ENCODE results near the gene NKPD1.
A peak's percentile ranks its signal among the peaks of the same experiment; 100 is the strongest.

Gene NKPD1

GRCh38 chr19:45117671-45118070 is 43.1 kb downstream of the NKPD1 start:
- ChIA-PET CTCF (interaction anchor here (0.6 kb wide), 1 partner anchor 28 kb away, joined by 3 read pairs; no protein-coding TSS in a partner anchor), POLR2A (ENCODE audit: low non-redundant PET) (no interaction called here)
- no peak for TF ChIP-seq CTCF (conservative IDR thresholded peaks at IDR 0.05; ENCODE audit: low read depth)
- H3K27ac ChIP-seq, result peak overlapping the region; percentile 43
- no peak for DNase-seq (ENCODE audit: low spot score)

DNA sequence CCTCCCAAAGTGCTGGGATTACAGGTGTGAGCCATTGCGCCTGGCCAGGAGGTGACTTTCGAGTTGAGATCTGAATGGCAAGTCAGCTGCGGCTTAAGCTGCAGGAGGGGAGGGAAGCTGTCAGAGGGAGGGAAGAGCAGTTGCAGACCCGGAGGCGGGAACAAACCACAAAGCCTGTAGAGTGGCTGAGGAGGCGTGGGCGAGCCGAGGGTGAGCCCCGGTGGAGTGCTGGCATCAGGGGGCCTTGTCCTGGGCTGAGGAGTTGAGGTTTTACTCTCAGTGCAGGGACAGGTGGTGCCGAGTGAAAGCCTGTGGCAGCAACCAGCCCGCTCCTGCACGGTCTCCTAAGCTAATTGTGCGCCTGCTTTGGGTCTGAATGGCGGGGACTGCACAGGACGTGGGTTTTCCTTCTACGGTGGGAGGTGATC is 43.6 kb downstream of the NKPD1 start:
- TF ChIP-seq CTCF (conservative IDR thresholded peaks at IDR 0.05; ENCODE audit: low read depth), result no peak
- peak overlapping the region; percentile 43 for H3K27ac ChIP-seq
- DNase-seq (ENCODE audit: low spot score), result no peak
- CTCF ChIA-PET, result no interaction called here
- POLR2A ChIA-PET (ENCODE audit: low non-redundant PET), result no interaction called here

- ChIA-PET CTCF (interaction anchor here (1.1 kb wide), 1 partner anchor 392 kb away, joined by 3 read pairs; no protein-coding TSS in a partner anchor), POLR2A (ENCODE audit: low non-redundant PET) (no interaction called here)
- no peak for DNase-seq (ENCODE audit: low spot score)
- no peak for TF ChIP-seq CTCF (conservative IDR thresholded peaks at IDR 0.05; ENCODE audit: low read depth)
- no peak overlapping the region for H3K27ac ChIP-seq
Observed at GRCh38 chr19:45115809-45116615, 44.8 kb downstream of the NKPD1 start.

DNA sequence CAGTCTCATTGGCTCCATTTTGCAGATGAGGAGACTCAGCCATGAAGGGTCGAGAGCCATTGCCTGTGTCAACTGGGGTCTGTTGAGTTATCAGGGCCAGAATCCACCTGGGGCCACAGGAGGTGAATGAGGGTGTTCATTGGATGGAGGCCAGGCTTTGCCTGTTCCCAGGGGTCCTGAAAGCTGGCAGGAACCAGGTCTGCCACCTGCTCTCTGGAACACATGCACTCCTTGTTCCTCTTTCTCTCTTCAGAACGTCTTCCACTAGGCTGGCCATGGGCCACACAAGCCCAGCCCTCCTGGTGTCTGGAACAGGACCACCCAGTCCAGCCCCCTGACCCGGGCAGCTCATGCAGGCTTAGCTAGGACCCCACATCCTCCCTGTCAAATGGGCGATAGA is 46.7 kb downstream of the NKPD1 start:
- ChIA-PET CTCF (no interaction called here), POLR2A (ENCODE audit: low non-redundant PET) (interaction anchor here (0.5 kb wide), 1 partner anchor 23 kb away, joined by 4 read pairs; no protein-coding TSS in a partner anchor)
- no peak for TF ChIP-seq CTCF (conservative IDR thresholded peaks at IDR 0.05; ENCODE audit: low read depth)
- no peak for DNase-seq (ENCODE audit: low spot score)
- peak overlapping the region; percentile 8; the same call in 1 of the 2 replicates for H3K27ac ChIP-seq

DNA sequence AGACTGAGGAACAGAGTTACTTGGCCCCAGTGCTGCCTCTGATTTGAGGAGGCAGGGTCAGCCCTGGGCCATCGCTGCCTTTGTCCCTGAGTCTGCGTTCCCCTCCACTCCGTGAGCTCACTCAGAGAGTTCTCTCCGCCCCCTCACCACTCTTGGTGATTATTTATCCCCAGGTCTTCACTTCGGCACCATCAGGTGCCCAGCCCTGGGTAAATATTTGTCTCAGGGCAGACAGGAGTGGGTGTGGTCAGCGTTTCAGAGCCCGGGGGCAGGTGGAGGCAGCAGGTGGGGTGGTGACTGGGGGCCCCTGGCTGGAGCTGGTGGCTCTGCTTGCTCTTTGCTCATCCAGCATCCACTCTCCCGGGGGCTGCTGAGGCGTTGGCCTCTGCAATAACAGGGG is 47.2 kb downstream of the NKPD1 start:
- peak overlapping the region; percentile 8; the same call in 1 of the 2 replicates for H3K27ac ChIP-seq
- POLR2A ChIA-PET (ENCODE audit: low non-redundant PET), result interaction anchor here (0.5 kb wide), 1 partner anchor 23 kb away, joined by 4 read pairs; no protein-coding TSS in a partner anchor
- no peak for DNase-seq (ENCODE audit: low spot score)
- no peak for TF ChIP-seq CTCF (conservative IDR thresholded peaks at IDR 0.05; ENCODE audit: low read depth)
- CTCF ChIA-PET, result no interaction called here

DNA sequence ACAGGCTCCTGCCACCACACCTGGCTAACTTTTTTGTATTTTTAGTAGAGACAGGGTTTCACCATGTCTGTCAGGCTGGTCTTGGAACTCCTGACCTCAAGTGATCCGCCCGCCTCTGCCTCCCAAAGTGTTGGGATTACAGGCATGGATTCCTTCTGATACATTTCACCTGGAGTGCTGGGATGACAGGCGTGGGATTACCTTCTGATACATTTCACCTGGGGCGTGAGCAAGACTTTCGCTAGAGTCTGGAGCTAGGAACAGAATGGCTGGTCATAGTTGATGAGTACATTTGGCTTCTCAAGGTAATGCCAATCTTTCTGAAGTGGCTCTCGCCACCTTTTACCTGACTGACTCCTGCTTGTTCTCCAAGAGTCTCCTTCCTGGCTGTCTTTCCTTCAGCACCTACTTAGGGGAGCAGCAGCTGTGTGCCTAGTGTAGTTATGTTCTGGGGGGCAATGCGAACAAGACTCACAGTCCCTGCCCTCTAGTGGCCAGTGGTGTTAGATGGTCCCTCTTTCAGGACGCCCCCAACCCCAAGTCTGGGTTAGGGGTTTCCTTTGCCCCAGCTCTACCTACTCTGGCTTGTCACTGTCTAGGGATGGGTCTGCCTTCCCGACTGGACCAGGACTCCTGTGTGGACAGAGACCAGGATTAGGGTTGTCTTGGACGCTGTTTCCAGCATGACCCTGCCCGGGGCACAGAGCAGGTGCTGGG is 48.5 kb downstream of the NKPD1 start:
- ChIA-PET POLR2A (ENCODE audit: low non-redundant PET) (no interaction called here), CTCF (interaction anchor here (0.5 kb wide), 1 partner anchor 19 kb away, joined by 3 read pairs; the partner anchor contains the start of gene PPP1R37)
- H3K27ac ChIP-seq, result no peak overlapping the region
- no peak for DNase-seq (ENCODE audit: low spot score)
- TF ChIP-seq CTCF (conservative IDR thresholded peaks at IDR 0.05; ENCODE audit: low read depth), result no peak
